Stomach (tissue), 4 donors: ENCODE data around the gene MTHFD2.

Source experiments
- EP300 ChIP-seq: sonication (generic); formaldehyde crosslinking; IDR thresholded peaks from one replicate; pipeline ENCODE4 v1.6.1; 2017; ENCODE audit warnings: antibody characterized with exemption
- TF ChIP-seq, protein P1 (sequence below), 7 experiments: fragments of 450-650 bp in 4 of 7; fragments of 200-600 bp in 3 of 7; sonication (generic) in 3 of 7; IDR thresholded peaks; one replicate each; pipeline ENCODE4 v1.5.1; 2016 to 2019; ENCODE audit warnings: antibody characterized with exemption in 7 of 7, control low read depth in 2 of 7, mild to moderate bottlenecking in 1 of 7

DNA sequence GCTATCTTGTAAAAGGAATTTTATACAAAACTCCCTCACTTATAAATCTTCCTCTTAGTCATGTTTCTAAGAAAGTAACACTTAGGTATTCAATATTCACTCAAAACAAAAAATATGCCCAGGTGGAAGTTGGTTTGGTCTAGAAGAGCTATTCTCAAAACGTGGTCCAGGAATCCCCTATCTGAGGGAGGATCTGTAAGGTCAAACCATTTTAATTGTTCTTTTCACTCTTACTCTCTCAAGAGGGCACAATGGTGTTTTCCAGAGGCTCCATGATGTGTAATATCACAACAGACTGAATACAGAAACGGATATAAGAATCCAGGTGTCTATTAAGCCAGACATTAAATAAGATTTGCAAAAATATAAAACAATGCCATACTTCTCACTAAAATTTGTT is 29.7 kb upstream of the MTHFD2 start:
- TF ChIP-seq, protein P1, sequence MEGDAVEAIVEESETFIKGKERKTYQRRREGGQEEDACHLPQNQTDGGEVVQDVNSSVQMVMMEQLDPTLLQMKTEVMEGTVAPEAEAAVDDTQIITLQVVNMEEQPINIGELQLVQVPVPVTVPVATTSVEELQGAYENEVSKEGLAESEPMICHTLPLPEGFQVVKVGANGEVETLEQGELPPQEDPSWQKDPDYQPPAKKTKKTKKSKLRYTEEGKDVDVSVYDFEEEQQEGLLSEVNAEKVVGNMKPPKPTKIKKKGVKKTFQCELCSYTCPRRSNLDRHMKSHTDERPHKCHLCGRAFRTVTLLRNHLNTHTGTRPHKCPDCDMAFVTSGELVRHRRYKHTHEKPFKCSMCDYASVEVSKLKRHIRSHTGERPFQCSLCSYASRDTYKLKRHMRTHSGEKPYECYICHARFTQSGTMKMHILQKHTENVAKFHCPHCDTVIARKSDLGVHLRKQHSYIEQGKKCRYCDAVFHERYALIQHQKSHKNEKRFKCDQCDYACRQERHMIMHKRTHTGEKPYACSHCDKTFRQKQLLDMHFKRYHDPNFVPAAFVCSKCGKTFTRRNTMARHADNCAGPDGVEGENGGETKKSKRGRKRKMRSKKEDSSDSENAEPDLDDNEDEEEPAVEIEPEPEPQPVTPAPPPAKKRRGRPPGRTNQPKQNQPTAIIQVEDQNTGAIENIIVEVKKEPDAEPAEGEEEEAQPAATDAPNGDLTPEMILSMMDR (IDR thresholded peaks at IDR 0.05), result no peak
- TF ChIP-seq EP300, result no peak
